ENCODE results near the gene HOMER1.

- TF ChIP-seq, protein P1, sequence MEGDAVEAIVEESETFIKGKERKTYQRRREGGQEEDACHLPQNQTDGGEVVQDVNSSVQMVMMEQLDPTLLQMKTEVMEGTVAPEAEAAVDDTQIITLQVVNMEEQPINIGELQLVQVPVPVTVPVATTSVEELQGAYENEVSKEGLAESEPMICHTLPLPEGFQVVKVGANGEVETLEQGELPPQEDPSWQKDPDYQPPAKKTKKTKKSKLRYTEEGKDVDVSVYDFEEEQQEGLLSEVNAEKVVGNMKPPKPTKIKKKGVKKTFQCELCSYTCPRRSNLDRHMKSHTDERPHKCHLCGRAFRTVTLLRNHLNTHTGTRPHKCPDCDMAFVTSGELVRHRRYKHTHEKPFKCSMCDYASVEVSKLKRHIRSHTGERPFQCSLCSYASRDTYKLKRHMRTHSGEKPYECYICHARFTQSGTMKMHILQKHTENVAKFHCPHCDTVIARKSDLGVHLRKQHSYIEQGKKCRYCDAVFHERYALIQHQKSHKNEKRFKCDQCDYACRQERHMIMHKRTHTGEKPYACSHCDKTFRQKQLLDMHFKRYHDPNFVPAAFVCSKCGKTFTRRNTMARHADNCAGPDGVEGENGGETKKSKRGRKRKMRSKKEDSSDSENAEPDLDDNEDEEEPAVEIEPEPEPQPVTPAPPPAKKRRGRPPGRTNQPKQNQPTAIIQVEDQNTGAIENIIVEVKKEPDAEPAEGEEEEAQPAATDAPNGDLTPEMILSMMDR (IDR thresholded peaks at IDR 0.05 in 2 of 3, conservative IDR thresholded peaks at IDR 0.05 in 1 of 3; ENCODE audit: control insufficient read depth in 2 of 3, extremely low read depth in 1 of 3, insufficient read depth in 1 of 3, low read depth in 3 of 3, low read length in 3 of 3), result no peak
- TF ChIP-seq MXI1 (IDR thresholded peaks at IDR 0.05; ENCODE audit: low read depth, low read length) (no peak), POLR2A (IDR thresholded peaks at IDR 0.05; ENCODE audit: low read depth, low read length) (no peak), EZH2 (IDR thresholded peaks at IDR 0.05; ENCODE audit: borderline replicate concordance, control insufficient read depth, low read depth, low read length) (no peak), PAX8 (IDR thresholded peaks at IDR 0.05) (no peak), MAX (IDR thresholded peaks at IDR 0.05; ENCODE audit: low read depth, low read length) (no peak), REST (IDR thresholded peaks at IDR 0.05; ENCODE audit: low read depth, low read length) (no peak), MYC (IDR thresholded peaks at IDR 0.05; ENCODE audit: insufficient read depth, insufficient read length, insufficient replicate concordance, low read length, severe bottlenecking) (no peak), POLR2AphosphoS5 (IDR thresholded peaks at IDR 0.05; ENCODE audit: low read length) (no peak), ZNF274 (IDR thresholded peaks at IDR 0.05; ENCODE audit: insufficient read depth, insufficient read length) (no peak)
These were observed 7.2 kb upstream of the HOMER1 start for GRCh38 chr5:79521156-79521555.

Measured in GM12878 (cell line).